Right lobe of liver (tissue), 5 donors: ENCODE results near the gene ATP5MK. TPM values are rescaled to one million over a fixed set of nuclear protein-coding genes. Genes with fewer than 3 reads are reported as not detected.

Experiments used
- microRNA counts: library from miRNA; unstranded; fragments of <30 nt; microRNA quantifications from one replicate; lab custom pipeline; 2016
- microRNA-seq, 2 donors: library from miRNA; unstranded; fragments of <30 nt; microRNA quantifications; one replicate each; pipeline ENCODE4, GENCODE V29; 2019 to 2020
- total RNA-seq, 6 experiments: library from RNA; depleted of rRNA in 2 of 6; stranded (reverse); fragments of >200 nt in 2 of 6; fragmentation: NEBNext Ultra II Directional in 3 of 6; extraction: Animal tissue kit (Norgen Biotek cat#: 25700) in 3 of 6; gene quantifications; one replicate each; pipeline versions ENCODE4 v1.1.0 to v1.2.4, GENCODE V29; 2016 to 2023
- donor health status: DM: no; HTN: no; CAD: no.
- donor health status: DM: no; HTN: no; CAD: no.
- donor health status: DM: no; HTN: yes; CAD: no.
- donor health status: DM: no; HTN: yes; CAD: no.

ATP5MK gene
- total RNA-seq, 6 experiments from 2014 or later = 176 to 257 (median 220) TPM

MicroRNAs within 50 kb of the gene (microRNA counts, 767-probe panel; counts per million panel counts)
- microRNA hsa-miR-1307-3p (lab: Ali Mortazavi, UCI) = 237 counts per million

Small RNA genes lying within 50 kb of the gene (microRNA-seq; reads per million reads assigned to microRNA genes)
- gene MIR1307 = 1,217 to 1,556 reads per million in 2 donors

Other genes with a start within 250 kb of the ATP5MK start
- gene NT5C2, start 203.2 kb downstream of the ATP5MK start, total RNA-seq = 10 to 100 TPM; 17.3 to 39.2 (median 32.4) TPM
- not detected for gene RPEL1, start 150.6 kb downstream of the ATP5MK start, total RNA-seq
- not detected for gene INA, start 119.3 kb downstream of the ATP5MK start, total RNA-seq
- gene PCGF6, start 45.3 kb downstream of the ATP5MK start, total RNA-seq = 1 to 10 TPM; 4.7 to 8.5 (median 6.0) TPM
- 1 to 10 TPM; 1.5 to 2.5 (median 2.2) TPM for gene TAF5, start 28.5 kb downstream of the ATP5MK start, total RNA-seq
- 10 to 100 TPM; 10.6 to 13.5 (median 12.0) TPM for gene PDCD11, start 151 bp upstream of the ATP5MK start, total RNA-seq
- 1 to 10 TPM; 2.3 to 5.7 (median 3.7) TPM for gene CALHM2, start 55.9 kb upstream of the ATP5MK start, total RNA-seq
- not detected for gene CALHM1, start 62.4 kb upstream of the ATP5MK start, total RNA-seq
- gene CALHM3, start 82.8 kb upstream of the ATP5MK start, total RNA-seq = not detected
- gene NEURL1, start 97.2 kb upstream of the ATP5MK start, total RNA-seq = 1 to 10 TPM in 2 of 6 experiments, under 1 TPM in 3, not detected in 1; 0.10 to 1.6 (median 0.83) TPM